Measurements from ENCODE around the gene TIMP1. TPM values are rescaled to one million over a fixed set of nuclear protein-coding genes. Genes with fewer than 3 reads are reported as not detected.

Gene TIMP1
- polyA plus RNA-seq (2014; cell fraction: cytosol; rRNA removed), result 8.7 and 8.8 TPM in 2 replicates
- polyA plus RNA-seq (2014; cell fraction: nucleus; rRNA removed), result 3.7 and 5.9 TPM in 2 replicates

GRCh38 chrX:47581731-47582647 is at the start of gene TIMP1:
TSS of gene TIMP1 (plus strand) at chrX:47582436. CDS start at chrX:47583416, 980 bp downstream.
- peak; percentile 75 for DNase-seq (ENCODE audit: low spot score)

- no peak for DNase-seq (ENCODE audit: low spot score)
Measured at GRCh38 chrX:47539860-47540259, 42.4 kb upstream of the TIMP1 start.

DNA sequence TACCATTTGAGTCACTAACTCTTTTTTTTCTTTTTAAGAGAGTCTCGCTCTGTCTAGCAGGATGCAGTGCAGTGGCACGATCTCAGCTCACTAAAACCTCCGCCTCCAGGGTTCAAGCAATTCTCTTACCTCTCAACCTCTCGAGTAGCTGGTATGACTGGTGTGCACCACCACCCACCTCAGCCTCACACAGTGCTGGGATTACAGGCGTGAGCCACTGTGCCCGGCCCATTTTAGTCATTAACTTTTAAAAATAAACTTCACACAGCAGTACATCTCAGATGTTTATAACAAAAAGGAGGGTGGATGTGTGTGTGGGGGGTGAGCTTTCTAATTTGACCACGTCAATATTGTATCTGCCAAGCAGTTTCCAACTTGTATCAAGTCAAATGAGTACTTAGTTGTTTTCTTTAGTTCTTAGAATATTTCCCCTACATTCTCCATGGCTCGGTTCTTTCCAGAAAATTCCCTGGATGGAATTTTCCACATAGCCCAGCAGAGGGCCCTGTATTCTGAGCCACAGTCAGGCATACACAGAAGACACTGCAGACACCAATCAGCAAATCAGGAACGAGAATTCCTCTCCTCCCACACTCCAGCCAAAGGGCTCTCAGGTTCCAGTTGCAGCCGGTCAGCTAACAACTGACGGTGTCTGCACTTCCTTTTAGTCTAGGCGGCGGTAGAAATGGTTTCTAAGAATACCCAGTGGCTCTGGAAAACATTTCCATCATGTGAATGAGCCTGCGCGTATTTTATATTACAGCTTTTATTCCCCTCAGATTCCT is 41.3 kb upstream of the TIMP1 start:
- DNase-seq (ENCODE audit: low spot score), result peak; percentile 88

DNA sequence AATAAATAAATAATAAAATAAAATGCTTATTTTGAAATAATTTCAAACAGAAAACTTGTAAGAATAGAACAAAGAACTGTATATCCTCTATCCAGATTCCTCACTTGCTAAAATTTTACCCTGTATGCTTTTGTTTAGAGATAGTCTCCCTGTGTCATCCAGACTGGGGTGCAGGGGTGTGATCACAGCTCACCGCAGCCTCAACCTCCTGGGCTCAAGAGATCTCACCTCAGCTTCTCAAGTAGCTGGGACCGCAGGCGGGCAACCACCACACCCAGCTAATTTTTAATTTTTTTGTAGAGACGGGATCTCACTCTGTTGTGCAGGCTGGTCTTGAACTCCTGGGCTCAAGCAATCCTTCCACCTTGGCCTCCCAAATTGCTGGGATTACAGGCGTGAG is 38.7 kb upstream of the TIMP1 start:
- no peak for DNase-seq (ENCODE audit: low spot score)

DNA sequence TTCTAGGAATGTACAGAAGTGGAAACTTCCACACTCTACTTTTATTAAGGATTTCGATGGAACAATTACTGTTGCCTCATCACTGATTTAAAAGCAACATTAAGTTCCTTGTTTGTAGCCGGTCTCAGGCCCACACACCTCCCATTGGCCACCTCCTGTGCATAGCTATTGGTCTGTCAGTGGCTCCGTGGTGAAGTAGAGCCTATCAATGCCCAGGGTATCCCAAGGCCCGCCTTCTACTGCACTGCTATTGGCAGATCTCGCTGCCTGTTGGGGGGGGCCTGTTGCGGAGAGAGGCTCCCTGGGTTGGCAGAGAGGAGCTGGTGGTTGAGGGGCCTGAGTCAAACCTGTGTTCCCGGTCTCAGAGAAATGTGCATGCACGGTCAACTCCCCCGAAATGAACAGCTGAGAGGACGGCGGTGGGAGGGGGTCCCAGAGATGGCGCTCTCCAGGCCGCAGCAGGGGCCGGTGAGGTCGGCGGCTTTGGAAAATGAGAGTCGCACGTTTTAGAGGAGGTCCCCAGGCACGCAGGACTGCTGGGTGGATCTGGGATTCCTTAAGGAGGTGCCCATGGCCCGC is 26.1 kb upstream of the TIMP1 start:
- DNase-seq (ENCODE audit: low spot score), result peak; percentile 91

GRCh38 chrX:47558436-47558835 is 23.8 kb upstream of the TIMP1 start:
- DNase-seq (ENCODE audit: low spot score), result no peak

DNA sequence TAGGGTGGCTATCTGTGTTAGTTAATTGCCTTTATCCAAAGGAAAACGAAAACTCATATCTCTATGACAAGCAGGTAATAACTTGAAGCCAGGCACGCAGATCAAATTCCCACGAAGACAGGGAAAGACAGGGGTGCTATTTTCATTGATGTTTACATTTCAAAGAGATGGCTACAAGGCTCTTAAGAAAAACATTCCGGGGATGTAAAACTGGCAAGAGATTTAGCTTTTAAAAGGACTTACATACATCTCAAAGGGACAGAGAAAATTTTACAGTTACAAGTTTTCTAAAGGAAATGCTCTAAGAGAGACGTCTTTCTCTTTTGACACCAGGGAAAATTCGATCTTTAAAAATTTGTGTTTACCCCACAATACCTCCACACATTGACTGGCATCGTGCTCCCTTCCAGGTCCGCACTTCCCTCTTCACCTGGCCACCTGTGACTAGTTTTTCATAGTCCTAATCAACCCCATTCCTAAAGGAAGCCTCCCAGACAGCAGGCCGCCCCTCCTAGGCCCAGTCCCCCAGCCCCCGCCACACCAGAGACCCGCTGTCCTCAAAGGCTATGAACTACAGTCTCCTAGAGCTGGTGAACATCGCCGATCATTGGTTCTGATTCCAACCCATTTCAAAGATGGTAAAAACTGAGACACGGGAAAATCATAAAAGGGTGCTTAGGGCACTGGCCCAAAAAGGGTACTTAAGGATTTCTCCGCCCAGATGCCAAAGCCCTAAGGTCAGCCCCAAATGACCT is 21.9 kb upstream of the TIMP1 start:
- DNase-seq (ENCODE audit: low spot score), result no peak

GRCh38 chrX:47560934-47561658 is 21.1 kb upstream of the TIMP1 start, which contains the start of gene ARAF:
TSS of gene ARAF (plus strand) at chrX:47561205. CDS start at chrX:47562968, 1,763 bp downstream.
- DNase-seq (ENCODE audit: low spot score), result peak; percentile 99

GRCh38 chrX:47561659-47562151 is 20.5 kb upstream of the TIMP1 start:
- DNase-seq (ENCODE audit: low spot score), result no peak

GRCh38 chrX:47562615-47563243 is 19.5 kb upstream of the TIMP1 start:
- DNase-seq (ENCODE audit: low spot score), result no peak

GRCh38 chrX:47563801-47564315 is 18.4 kb upstream of the TIMP1 start:
- no peak for DNase-seq (ENCODE audit: low spot score)

DNA sequence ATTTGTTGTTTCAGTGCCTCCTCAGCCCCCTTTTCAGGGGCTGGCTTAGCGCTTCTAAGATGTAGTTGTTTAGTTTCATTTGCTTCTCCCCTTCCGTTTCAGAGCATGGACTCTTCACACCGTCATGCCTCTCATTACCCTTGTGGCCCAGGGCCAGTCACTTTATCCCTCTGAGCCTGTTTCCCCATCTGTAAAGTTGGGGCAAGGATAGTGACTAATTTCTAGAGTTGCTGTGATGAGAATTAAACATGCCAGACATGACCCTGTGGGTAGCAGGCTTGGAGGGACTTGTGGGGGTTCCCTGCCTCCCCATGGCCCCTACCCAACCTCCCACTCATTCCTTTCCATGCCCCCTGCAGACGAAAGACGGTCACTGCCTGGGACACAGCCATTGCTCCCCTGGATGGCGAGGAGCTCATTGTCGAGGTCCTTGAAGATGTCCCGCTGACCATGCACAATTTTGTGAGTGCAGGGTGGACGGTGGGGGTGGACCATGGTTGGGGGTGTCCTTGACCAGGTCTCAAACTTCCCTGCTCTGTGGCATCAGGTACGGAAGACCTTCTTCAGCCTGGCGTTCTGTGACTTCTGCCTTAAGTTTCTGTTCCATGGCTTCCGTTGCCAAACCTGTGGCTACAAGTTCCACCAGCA is 17.7 kb upstream of the TIMP1 start:
- no peak for DNase-seq (ENCODE audit: low spot score)

GRCh38 chrX:47566841-47567240 is 15.4 kb upstream of the TIMP1 start:
- no peak for DNase-seq (ENCODE audit: low spot score)

DNA sequence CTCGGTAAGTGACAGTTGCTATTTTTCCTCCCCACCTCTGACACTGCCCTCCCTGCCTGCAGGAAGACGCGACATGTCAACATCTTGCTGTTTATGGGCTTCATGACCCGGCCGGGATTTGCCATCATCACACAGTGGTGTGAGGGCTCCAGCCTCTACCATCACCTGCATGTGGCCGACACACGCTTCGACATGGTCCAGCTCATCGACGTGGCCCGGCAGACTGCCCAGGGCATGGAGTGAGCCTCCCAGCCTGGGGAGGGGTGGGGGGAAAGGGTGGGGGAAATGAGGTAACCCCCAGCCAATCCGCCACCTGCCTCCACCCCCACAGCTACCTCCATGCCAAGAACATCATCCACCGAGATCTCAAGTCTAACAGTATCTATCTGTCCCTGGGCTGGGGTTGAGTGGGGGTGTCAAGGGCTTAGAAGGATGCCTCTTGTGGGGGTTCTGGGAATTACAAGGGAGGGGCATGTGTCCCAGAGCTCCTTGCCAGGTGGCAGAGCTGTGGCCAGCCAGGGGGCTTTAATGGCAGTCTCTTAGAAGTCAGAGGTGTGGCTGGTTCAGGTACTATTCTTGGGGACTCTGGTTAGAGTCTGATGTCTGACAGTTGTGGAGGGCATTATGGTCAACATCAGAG is 13.5 kb upstream of the TIMP1 start:
- peak; percentile 11 for DNase-seq (ENCODE audit: low spot score)

GRCh38 chrX:47570794-47571193 is 11.4 kb upstream of the TIMP1 start:
- DNase-seq (ENCODE audit: low spot score), result no peak

DNA sequence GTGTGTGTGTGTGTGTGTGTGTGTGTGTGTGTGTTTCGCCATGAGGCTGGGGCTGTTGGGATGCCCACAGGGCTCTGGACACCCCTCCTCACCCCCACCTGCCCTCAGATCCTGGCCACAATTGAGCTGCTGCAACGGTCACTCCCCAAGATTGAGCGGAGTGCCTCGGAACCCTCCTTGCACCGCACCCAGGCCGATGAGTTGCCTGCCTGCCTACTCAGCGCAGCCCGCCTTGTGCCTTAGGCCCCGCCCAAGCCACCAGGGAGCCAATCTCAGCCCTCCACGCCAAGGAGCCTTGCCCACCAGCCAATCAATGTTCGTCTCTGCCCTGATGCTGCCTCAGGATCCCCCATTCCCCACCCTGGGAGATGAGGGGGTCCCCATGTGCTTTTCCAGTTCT is 11.0 kb upstream of the TIMP1 start:
- DNase-seq (ENCODE audit: low spot score), result no peak

DNA sequence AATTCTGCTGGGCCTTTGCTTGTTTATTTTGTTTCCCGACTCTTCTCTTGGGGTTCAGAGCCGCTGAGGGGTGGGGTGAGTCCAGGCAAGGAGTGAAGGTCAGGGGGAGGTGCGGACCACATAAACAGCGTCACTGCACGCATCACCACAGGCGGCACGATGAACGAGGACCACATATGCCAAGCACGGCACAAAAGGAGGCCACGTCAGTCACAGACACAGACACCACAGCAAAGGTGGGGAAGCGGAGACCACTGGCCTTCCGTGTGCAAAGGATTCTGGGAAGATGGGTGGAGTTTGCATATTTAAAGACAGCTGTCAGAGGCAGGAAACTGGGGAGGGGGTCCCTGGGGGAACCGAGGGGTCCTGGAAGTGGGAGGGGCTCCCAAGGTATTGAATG is 10.3 kb upstream of the TIMP1 start:
- DNase-seq (ENCODE audit: low spot score), result no peak

DNA sequence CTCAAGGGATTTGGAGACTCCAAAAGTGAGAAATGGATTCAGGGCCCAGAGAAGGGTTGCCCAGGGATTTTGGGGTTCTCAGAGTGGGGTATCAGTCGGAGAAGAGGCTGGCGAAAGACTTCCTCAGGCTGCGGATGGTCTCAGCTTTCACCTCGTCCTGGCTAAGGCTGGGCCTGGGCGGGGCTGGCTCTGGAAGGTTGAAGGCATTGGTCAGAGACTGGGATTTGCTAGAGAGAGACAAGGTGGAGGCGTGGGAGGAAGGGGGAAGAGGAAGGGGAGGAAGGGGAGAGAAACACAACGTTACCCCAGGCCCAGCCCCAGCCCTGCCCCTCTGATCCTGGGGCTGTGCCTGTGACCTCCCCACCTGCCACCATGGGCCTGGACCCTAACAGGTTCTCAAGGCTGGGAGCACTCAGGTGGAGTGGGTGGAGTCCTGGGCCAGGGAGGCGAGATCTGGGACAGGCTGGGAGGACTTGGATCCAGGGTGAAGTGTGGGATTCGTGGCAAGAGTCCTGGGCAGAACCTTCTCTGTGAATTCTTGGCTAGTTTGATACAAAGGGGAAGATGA is 9.4 kb upstream of the TIMP1 start:
- no peak for DNase-seq (ENCODE audit: low spot score)
